ENCODE data around the gene PRMT3. TPM values are rescaled to one million over a fixed set of nuclear protein-coding genes. Genes with fewer than 3 reads are reported as not detected.
"Not testable (repeated sequence)": the region's sequence is repeated elsewhere in the genome, so short reads cannot be mapped to it uniquely, and the experiment has no call there.

The PRMT3 gene
- total RNA-seq, 2 experiments from 2014 or later: 22.9 to 24.4 TPM

DNA sequence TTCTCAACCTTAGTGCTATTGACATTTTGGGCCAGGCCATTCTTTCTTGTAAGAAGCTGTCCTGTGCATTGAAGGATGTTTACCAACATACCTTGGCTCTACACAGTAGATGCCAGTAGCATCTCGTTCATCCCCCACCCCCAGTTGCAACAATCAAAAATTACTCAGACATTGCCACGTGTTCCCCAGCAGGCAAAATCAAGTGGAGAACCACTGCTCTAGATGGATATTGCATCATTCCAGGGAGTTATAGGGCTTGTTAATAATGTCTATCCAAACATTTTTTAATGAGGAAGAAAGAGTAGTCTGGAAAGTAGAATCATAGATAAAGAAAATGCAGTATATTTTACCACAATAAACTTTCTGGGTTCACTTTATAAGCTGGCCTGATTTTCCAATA is 64.1 kb downstream of the PRMT3 start:
- no peak for DNase-seq
- Mint-ChIP-seq H3K4me3 (no peak overlapping the region), H3K9me3 (ENCODE audit: low read depth) (no peaks in the 10 kb centered on the region), H3K27ac (no peak overlapping the region), H3K27me3 (no peaks in the 10 kb centered on the region), H3K36me3 (peaks cover 7% of the 10 kb centered on the region), H3K4me1 (peaks cover 12% of the 10 kb centered on the region)
- CTCF ChIA-PET: interaction anchor here (0.7 kb wide), 1 partner anchor 318 kb away, joined by 3 read pairs; no protein-coding TSS in a partner anchor
- ATAC-seq: no peak

DNA sequence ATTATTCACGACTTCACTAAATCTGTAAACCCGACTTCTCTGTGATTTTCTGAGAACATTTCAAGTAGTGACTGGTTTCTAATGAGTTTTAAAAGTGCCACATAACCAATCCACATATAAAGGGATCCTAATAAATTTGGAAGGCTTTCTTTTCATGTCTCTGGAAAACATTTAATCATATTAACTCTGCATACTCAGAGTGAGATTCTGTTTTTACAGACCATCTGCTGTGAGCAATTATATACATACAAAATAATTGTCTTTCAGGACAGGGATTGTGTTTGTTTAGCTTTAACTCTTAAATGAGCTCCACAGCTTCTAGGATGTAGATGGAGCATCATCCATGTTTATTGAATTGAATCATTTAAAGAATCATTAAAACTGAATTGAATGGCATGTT is 65.1 kb downstream of the PRMT3 start:
- ATAC-seq: no peak
- CTCF ChIA-PET: no interaction called here
- no peak for DNase-seq
- Mint-ChIP-seq H3K4me1 (peaks cover 15% of the 10 kb centered on the region), H3K27me3 (no peaks in the 10 kb centered on the region), H3K4me3 (no peak overlapping the region), H3K27ac (no peak overlapping the region), H3K36me3 (peaks cover 11% of the 10 kb centered on the region), H3K9me3 (ENCODE audit: low read depth) (no peaks in the 10 kb centered on the region)

DNA sequence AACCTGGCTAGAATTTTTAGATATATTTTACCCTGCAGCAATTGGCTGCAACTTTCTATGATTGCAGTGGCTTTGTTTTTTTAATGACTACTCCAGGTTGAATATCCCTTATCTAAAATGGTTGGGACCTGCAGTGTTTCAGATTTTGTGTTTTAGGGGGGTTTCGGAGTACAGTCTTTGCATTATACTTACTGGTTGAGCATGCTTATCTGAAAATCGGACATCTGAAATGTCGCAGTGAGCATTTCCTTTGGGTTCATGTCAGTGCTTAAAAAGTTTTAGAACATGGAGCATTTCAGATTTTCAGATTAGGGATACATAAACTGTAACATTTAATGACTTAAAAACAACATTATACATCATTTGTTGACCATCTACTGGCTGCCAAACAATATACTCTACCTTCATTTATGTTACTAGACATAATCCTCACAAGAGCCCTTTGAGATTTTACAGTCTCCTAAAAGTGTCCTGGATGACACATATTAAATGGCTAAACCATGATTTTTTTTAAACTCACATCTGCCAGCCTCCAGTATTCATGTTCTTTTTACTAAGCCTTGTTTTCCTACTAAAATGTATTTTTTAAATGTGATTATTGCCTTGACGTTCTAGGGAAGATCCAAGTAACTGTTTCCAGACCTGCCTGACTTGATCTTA is 66.3 kb downstream of the PRMT3 start:
- Mint-ChIP-seq H3K4me1 (peaks cover 15% of the 10 kb centered on the region), H3K27me3 (no peaks in the 10 kb centered on the region), H3K4me3 (no peak overlapping the region), H3K9me3 (ENCODE audit: low read depth) (no peaks in the 10 kb centered on the region), H3K36me3 (peaks cover 11% of the 10 kb centered on the region), H3K27ac (no peak overlapping the region)
- DNase-seq (no peak), ATAC-seq (no peak)
- CTCF ChIA-PET: no interaction called here

DNA sequence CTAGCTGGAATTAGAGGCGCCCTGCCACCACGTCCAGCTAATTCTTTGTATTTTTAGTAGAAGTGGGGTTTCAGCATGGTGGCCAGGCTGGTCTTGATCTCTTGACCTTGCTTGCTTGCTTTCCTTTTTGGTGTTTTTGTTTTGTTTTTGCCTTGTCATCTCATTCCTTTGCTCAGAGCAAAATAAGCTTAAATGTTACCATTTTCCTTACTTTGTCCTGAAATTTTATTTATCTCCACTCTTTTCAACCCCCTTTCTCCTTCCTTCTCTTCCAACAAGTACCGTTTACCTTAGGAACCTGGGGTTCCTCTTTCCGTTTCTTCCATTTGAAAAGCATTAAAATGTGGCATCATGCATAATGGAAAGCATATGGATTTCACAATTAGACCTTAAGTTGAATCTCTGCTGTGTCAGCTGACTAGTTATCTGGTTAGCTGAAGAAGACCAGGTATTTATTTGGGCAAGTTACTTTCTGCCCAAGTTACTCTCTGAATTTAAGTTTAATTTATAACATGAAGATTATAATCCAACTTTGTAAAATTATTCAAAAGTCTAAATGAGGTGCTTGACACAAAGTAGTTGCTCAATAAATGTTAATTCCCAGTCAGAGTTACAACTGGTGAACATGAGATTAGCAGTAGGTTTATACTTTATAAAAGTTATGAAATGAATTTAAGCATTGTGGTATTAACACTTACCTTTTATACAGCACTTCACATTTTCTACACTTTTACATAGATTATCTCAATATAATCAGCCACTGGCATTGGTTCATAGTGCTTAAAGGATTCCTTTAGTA is 69.7 kb downstream of the PRMT3 start:
- ATAC-seq: no peak
- DNase-seq: no peak
- H3K4me1 Mint-ChIP-seq: peaks cover 3% of the 10 kb centered on the region
- no peak overlapping the region for H3K4me3 Mint-ChIP-seq
- peaks cover 11% of the 10 kb centered on the region for H3K36me3 Mint-ChIP-seq
- no peaks in the 10 kb centered on the region for H3K9me3 Mint-ChIP-seq (ENCODE audit: low read depth)
- no peak overlapping the region for H3K27ac Mint-ChIP-seq
- H3K27me3 Mint-ChIP-seq: no peaks in the 10 kb centered on the region
- CTCF ChIA-PET: interaction anchor here (1.0 kb wide), 1 partner anchor 103 kb away, joined by 3 read pairs; no protein-coding TSS in a partner anchor

DNA sequence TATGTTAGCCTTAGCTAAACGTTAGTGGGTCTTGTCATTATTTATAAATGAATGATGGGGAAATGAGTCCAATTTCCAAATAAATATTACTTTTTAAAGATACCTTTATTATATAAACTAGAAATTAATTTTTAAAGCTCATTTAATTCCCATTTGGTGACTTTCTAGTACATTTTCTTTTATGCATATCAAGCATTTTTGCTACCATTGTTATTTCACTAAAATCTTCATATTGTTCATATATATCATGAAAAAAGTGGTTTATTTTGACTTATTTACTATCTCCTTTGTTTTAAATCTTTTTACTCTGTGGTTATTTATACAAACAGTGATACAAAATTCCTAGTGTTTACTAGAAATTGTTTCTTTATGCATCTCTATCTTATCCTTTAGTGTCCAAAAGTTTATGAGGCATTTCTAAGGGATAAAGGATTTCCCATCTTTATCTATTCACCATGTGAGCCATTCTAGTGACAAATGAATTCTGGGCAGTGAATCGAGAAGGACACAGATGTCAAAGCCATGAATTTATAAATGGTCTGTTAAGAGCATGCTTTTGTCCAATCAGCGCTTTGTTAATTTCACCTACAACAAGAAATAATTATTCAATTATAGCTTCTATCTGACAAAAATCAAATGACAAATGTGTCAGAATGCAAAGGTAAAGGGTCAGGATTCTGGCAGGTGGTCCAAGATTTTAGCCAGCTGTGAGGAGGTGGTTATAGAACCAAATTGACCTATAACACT is 70.6 kb downstream of the PRMT3 start:
- no peaks in the 10 kb centered on the region for H3K27me3 Mint-ChIP-seq
- CTCF ChIA-PET: interaction anchor here (1.0 kb wide), 1 partner anchor 104 kb away, joined by 3 read pairs; no protein-coding TSS in a partner anchor
- H3K4me1 Mint-ChIP-seq: peaks cover 3% of the 10 kb centered on the region
- ATAC-seq (no peak), DNase-seq (no peak)
- H3K27ac Mint-ChIP-seq: no peak overlapping the region
- H3K4me3 Mint-ChIP-seq: no peak overlapping the region
- peaks cover 9% of the 10 kb centered on the region for H3K36me3 Mint-ChIP-seq
- H3K9me3 Mint-ChIP-seq (ENCODE audit: low read depth): no peaks in the 10 kb centered on the region

DNA sequence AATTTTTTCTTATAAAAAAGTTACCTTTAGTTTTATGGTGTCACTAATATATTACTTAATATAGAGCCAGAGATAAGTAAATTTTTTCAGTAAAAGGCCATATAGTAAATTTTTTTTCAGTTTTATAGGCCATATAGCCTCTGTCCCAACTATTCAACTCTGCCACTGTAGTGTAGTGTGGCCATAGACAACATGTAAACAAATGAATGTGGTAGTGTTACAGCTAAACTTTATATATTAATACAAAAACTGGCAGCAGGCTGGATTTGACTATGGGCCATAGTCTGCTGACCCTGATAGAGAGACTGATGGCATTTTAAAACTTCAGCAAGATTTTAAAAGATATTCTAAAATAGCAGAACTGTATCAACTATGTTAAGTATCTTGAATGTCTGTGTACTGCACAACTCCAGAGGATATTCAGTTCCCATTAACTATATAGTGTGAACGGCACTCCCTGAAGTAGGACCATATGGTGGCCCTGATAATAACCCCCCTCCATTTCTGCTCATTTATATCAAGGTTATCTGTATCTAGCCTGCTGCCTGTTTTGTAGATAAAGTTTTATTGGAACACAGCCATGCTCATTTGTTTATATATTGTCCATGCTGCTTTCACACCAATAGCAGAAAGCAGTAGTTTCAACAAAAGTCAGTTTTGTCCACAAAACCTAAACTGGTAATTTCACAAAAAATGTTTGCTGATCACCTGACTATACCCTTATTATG is 71.6 kb downstream of the PRMT3 start:
- Mint-ChIP-seq H3K9me3 (ENCODE audit: low read depth) (no peaks in the 10 kb centered on the region), H3K27ac (no peak overlapping the region), H3K36me3 (peaks cover 6% of the 10 kb centered on the region), H3K4me1 (peaks cover 3% of the 10 kb centered on the region), H3K4me3 (no peak overlapping the region), H3K27me3 (no peaks in the 10 kb centered on the region)
- ATAC-seq (no peak), DNase-seq (no peak)
- CTCF ChIA-PET: interaction anchor here (1.3 kb wide), 1 partner anchor 72 kb away, joined by 4 read pairs; no protein-coding TSS in a partner anchor

DNA sequence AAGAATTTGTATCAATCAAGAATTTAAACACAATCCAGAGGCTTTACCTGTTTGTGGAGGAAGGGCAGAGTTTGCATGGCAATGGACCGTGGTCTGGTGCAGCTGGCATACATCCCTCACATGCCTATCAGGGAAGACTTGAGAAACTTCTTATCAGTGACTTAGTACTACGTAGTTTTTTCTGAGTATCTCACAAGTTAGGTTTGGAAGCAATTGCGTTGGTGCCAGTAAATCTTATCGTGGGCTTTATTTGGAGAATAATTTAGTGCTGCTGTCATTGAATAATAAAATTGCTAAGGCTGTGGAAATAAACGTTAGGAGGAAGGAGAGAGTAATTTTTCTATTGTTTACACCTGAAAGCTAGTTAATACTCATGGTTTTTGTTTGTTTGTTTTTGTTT is 72.3 kb downstream of the PRMT3 start:
- H3K4me1 Mint-ChIP-seq: peaks cover 3% of the 10 kb centered on the region
- H3K4me3 Mint-ChIP-seq: no peak overlapping the region
- DNase-seq: no peak
- no peak overlapping the region for H3K27ac Mint-ChIP-seq
- no peak for ATAC-seq
- no peaks in the 10 kb centered on the region for H3K9me3 Mint-ChIP-seq (ENCODE audit: low read depth)
- H3K27me3 Mint-ChIP-seq: no peaks in the 10 kb centered on the region
- peaks cover 9% of the 10 kb centered on the region for H3K36me3 Mint-ChIP-seq
- CTCF ChIA-PET: interaction anchor here (1.3 kb wide), 1 partner anchor 73 kb away, joined by 4 read pairs; no protein-coding TSS in a partner anchor

DNA sequence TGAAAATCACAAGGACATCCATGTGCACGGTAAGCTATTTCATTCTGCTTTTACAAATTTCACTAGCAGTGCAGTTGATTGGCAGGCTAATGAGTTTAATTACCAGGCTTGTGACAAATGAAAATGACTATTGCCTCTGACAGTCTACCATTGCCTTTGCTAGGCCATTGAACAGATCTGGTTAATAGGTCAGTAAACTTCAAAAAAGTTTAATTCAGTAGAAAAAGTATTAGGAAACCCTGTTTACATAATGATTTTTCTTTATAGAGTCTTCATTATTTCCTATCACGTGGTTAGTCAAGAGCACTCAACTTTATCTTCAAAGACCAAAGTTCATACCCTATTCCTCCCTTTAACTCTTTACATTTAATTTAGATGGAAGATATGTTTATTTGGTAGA is 77.0 kb downstream of the PRMT3 start:
- Mint-ChIP-seq H3K9me3 (ENCODE audit: low read depth) (no peaks in the 10 kb centered on the region), H3K4me1 (no peaks in the 10 kb centered on the region), H3K27ac (no peak overlapping the region), H3K4me3 (no peak overlapping the region), H3K27me3 (no peaks in the 10 kb centered on the region), H3K36me3 (peaks cover 15% of the 10 kb centered on the region)
- DNase-seq (no peak), ATAC-seq (no peak)
- CTCF ChIA-PET: no interaction called here

DNA sequence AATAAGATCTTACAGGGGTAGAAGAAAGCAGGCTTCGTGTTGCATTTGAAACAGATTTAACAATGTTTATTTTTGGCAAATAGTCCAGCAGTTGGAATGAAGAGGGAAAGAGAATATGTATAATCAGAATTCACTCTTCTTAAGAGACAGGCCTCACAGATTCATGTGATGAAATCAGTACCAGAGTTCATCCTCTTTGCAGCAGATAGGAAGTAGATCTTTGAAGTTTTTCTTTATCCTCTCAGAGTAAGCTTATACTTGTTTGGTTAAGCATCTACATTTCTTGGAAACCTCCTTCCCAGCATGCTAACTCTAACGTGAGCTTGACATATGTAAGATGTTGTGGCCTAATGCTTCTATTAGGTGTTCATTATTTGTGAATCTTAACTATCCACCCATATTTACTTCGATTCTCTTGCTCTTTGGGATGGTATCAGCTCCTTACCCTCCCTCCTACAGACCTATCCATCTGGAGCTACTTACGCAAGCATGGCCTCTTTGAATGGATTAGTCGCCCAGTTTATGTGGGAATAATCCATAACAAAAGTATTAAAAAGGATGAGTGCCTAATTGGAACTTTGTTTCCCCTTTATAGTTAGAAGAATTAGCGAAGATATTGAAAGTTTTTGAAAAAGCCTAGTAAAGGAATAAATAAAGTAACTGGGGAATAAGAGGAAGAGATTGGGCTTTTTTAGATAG is 80.1 kb downstream of the PRMT3 start:
- Mint-ChIP-seq H3K27ac (no peak overlapping the region), H3K27me3 (no peaks in the 10 kb centered on the region), H3K36me3 (peaks cover 36% of the 10 kb centered on the region), H3K4me3 (no peak overlapping the region), H3K9me3 (ENCODE audit: low read depth) (peaks cover 4% of the 10 kb centered on the region), H3K4me1 (no peaks in the 10 kb centered on the region)
- ATAC-seq: no peak
- CTCF ChIA-PET: no interaction called here
- no peak for DNase-seq

DNA sequence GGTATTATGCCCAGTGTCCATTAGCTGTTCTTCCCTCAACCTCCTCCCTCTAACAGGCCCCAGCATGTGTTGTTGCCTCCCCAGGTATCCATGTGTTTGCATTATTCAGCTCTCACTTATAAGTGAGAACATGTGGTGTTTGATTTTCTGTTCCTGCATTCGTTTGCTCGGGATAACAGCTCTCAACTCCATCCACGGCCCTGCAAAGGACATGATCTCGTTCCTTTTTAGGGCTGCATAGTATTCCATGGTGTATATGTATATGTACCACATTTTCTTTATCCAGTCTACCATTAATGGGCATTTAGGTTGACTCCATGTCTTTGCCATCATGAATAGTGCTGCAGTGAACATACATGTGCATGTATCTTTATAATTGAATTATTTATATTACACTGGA is 82.8 kb downstream of the PRMT3 start:
- peaks cover 38% of the 10 kb centered on the region for H3K36me3 Mint-ChIP-seq
- CTCF ChIA-PET: no interaction called here
- ATAC-seq (no peak), DNase-seq (no peak)
- no peaks in the 10 kb centered on the region for H3K4me1 Mint-ChIP-seq
- H3K4me3 Mint-ChIP-seq: no peak overlapping the region
- H3K27ac Mint-ChIP-seq: no peak overlapping the region
- no peaks in the 10 kb centered on the region for H3K27me3 Mint-ChIP-seq
- peaks cover 4% of the 10 kb centered on the region for H3K9me3 Mint-ChIP-seq (ENCODE audit: low read depth)

DNA sequence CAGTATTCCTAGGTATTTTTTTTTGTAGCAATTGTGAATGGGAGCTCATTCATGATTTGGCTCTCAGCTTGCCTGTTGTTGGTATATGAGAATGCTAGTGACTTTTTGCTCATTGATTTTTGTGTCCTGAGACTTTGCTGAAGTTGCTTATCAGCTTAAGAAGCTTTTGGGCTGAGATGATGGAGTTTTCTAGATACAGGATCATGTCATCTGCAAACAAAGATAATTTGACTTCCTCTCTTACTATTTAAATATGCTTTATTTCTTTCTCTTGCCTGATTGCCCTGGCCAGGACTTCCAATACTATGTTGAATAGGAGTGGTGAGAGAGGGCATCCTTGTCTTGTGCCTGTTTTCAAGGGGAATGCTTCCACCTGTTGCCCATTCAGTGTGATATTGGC is 84.4 kb downstream of the PRMT3 start:
- H3K27me3 Mint-ChIP-seq; H3K27ac Mint-ChIP-seq; CTCF ChIA-PET; H3K4me1 Mint-ChIP-seq; ATAC-seq; DNase-seq; H3K9me3 Mint-ChIP-seq (ENCODE audit: low read depth); H3K4me3 Mint-ChIP-seq: not testable (repeated sequence)
- peaks cover 35% of the 10 kb centered on the region for H3K36me3 Mint-ChIP-seq

DNA sequence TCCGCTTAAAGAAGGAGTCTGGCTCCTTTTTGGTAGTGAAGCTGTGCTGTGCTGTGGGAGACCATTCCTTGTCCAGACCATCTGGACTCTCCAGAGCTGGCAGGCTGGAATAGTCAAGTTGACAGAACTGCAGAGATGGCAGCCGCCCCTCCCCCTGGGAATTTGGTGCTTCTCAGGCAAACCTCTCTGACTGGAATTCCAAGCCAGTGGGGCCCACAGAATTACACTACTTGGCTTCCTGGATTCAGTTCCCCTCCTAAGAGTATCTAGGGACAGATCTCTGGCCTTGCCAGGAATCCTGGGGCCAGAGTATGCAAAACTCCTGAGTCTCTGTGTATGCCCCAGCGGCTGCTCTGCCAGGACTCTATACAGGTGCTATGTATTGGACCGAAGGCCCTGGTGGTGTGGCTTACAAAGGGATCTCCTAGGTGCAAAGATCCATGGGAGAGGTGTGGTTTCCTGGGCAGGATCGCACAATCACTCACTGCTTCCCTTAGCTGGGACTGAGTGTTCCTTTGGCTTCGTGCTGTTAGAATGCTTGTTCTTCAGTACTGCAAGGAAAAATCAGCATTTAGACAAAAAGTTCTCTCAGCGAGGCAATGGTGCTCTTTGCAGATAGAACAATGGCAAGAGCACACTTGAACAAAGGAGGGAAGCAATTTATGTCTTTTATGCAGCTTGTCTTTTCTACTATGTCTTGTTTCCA is 86.8 kb downstream of the PRMT3 start:
- ATAC-seq (no peak), DNase-seq (no peak)
- CTCF ChIA-PET: no interaction called here
- Mint-ChIP-seq H3K27ac (no peak overlapping the region), H3K9me3 (ENCODE audit: low read depth) (peaks cover 4% of the 10 kb centered on the region), H3K4me3 (no peak overlapping the region), H3K4me1 (peaks cover 10% of the 10 kb centered on the region), H3K36me3 (peaks cover 38% of the 10 kb centered on the region), H3K27me3 (no peaks in the 10 kb centered on the region)

All from activated CD8-positive, alpha-beta memory T cell treated with anti-CD3 and anti-CD28 coated beads, Interleukin-2, amount 10 ng/mL, durations not matched to agents 7 days and 5 days (primary cell).